Glomerular endothelial cell (primary cell): ENCODE measurements around the gene SPX. TPM values are rescaled to one million over a fixed set of nuclear protein-coding genes. Genes with fewer than 3 reads are reported as not detected.

ENCODE experiments used
- DNase-seq: peaks from one replicate; pipeline ENCODE4 v3.0.0-alpha.2; 2011; ENCODE audit warnings: low read depth, low spot score; ENCODE audit errors: extremely low read depth
- total RNA-seq: library from RNA; depleted of rRNA; stranded (reverse); fragments of >200 nt; gene quantifications from 2 replicates; pipeline ENCODE4 v1.2.3, GENCODE V29; 2015

Gene SPX
- 0.63 and 0.88 TPM in 2 replicates for total RNA-seq

GRCh38 chr12:21526053-21526452, at the start of gene SPX:
SPX (plus strand) TSS chr12:21526296; CDS start chr12:21526473, 177 bp downstream.
- DNase-seq: no peak

GRCh38 chr12:21476949-21477348, 49.1 kb upstream of the SPX start:
- no peak for DNase-seq

- DNase-seq: no peak
These were observed 47.2 kb upstream of the SPX start for GRCh38 chr12:21478756-21479455.

GRCh38 chr12:21483531-21483930, 42.6 kb upstream of the SPX start:
- DNase-seq: no peak

- no peak for DNase-seq
These were observed 40.1 kb upstream of the SPX start for GRCh38 chr12:21485998-21486397.

GRCh38 chr12:21499765-21500164, 26.3 kb upstream of the SPX start:
- no peak for DNase-seq

- DNase-seq: no peak
These were observed 25.3 kb upstream of the SPX start for GRCh38 chr12:21500786-21501257.

- DNase-seq: peak; percentile 96
These were observed 24.6 kb upstream of the SPX start, which contains the start of the genes GOLT1B and RECQL for GRCh38 chr12:21501258-21502163. GOLT1B (plus strand) TSS chr12:21501789; CDS start chr12:21501924, 135 bp downstream. RECQL (minus strand) TSS chr12:21501635; CDS start chr12:21499570, 2,065 bp downstream.

- DNase-seq: no peak
These were observed 24.0 kb upstream of the SPX start for GRCh38 chr12:21502164-21502496.

- DNase-seq: no peak
These were observed 23.2 kb upstream of the SPX start for GRCh38 chr12:21502872-21503271.

- no peak for DNase-seq
These were observed 20.2 kb upstream of the SPX start for GRCh38 chr12:21505888-21506287.

- no peak for DNase-seq
These were observed 18.2 kb upstream of the SPX start for GRCh38 chr12:21507849-21508248.

- DNase-seq: no peak
These were observed 16.3 kb upstream of the SPX start for GRCh38 chr12:21509768-21510167.

- DNase-seq: no peak
These were observed 9.8 kb upstream of the SPX start for GRCh38 chr12:21516281-21516680.

GRCh38 chr12:21518451-21518850, 7.6 kb upstream of the SPX start:
- no peak for DNase-seq

- no peak for DNase-seq
These were observed 4.6 kb upstream of the SPX start for GRCh38 chr12:21521541-21521940.

- no peak for DNase-seq
These were observed 2.9 kb upstream of the SPX start for GRCh38 chr12:21523148-21523547.

- no peak for DNase-seq
These were observed 737 bp downstream of the SPX start for GRCh38 chr12:21526721-21527345.

- no peak for DNase-seq
These were observed 1.5 kb downstream of the SPX start for GRCh38 chr12:21527451-21528180.

GRCh38 chr12:21528953-21529352, 2.9 kb downstream of the SPX start:
- no peak for DNase-seq

- DNase-seq: no peak
These were observed 3.4 kb downstream of the SPX start for GRCh38 chr12:21529456-21529855.
